Tibial nerve (tissue), 3 donors: Measurements from ENCODE around the gene SUSD2.

Source experiments
- CTCF ChIP-seq, 5 experiments: fragments of 200-600 bp in 3 of 5; fragments of 450-650 bp in 2 of 5; sonication (generic) in 3 of 5; IDR thresholded peaks; one replicate each; pipeline ENCODE4 v1.5.1; 2016 to 2019; ENCODE audit warnings: antibody characterized with exemption in 5 of 5, mild to moderate bottlenecking in 3 of 5, moderate library complexity in 2 of 5
- POLR2A ChIP-seq, 2 donors: fragments of 450-650 bp; IDR thresholded peaks; one replicate each; pipeline ENCODE4 v1.6.1; 2017; ENCODE audit warnings: antibody characterized with exemption in 2 of 2, mild to moderate bottlenecking in 2 of 2, moderate library complexity in 2 of 2

DNA sequence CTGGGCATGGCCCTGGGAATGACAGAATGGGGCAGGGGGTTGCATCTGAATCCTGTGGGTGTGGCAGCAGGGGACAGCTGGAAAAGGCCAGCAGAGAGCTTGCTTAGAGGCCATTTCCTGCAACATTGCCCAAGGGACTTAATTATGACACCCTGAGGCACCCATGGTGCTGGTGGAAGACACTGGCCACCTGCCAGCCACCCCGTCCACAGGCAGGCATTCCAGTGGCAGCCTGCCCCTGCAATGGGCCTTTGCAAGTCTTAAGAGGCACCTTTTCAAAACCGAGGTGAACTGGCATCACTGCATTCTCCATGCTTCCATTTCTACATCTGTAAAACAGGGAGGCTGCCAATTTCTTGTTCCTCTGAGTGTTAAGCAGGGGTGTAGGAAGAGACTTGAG lies 21.6 kb upstream of the SUSD2 start:
- no peak for TF ChIP-seq POLR2A (IDR thresholded peaks at IDR 0.05)
- no peak for TF ChIP-seq CTCF (IDR thresholded peaks at IDR 0.05)
